T-helper 2 cell treated with Interferon-gamma antibody and Interleukin-4, amounts not matched to agents 5 μg/mL and 100 μg/mL, for 36 hours (primary cell): Measurements from ENCODE around the gene PATJ.
A peak's percentile ranks its signal among the peaks of the same experiment; 100 is the strongest.
"Not testable (repeated sequence)": the region's sequence is repeated elsewhere in the genome, so short reads cannot be mapped to it uniquely, and the experiment has no call there.

Experiments used
- DNase-seq: peaks from one replicate; pipeline ENCODE4 v3.0.0; 2021; ENCODE audit warnings: low spot score
- H3K27ac Mint-ChIP-seq: one replicate; pipeline ENCODE4 v1.8.0; 2021; ENCODE audit warnings: mild to moderate bottlenecking, mixed read lengths
- H3K27me3 Mint-ChIP-seq: one replicate; pipeline ENCODE4 v1.8.0; 2021; ENCODE audit warnings: low read depth, mixed read lengths
- H3K36me3 Mint-ChIP-seq: one replicate; pipeline ENCODE4 v1.8.0; 2021; ENCODE audit warnings: low read depth, mixed read lengths
- H3K4me1 Mint-ChIP-seq: one replicate; pipeline ENCODE4 v1.8.0; 2021; ENCODE audit warnings: low read depth, mixed read lengths
- H3K4me3 Mint-ChIP-seq: one replicate; pipeline ENCODE4 v1.8.0; 2022; ENCODE audit warnings: mild to moderate bottlenecking, moderate library complexity, mixed read lengths
- H3K9me3 Mint-ChIP-seq: one replicate; pipeline ENCODE4 v1.8.0; 2021; ENCODE audit warnings: mixed read lengths

PATJ gene

GRCh38 chr1:61741711-61742619 lies at the start of gene PATJ:
TSS of gene PATJ (plus strand) at chr1:61742480. CDS start at chr1:61762893, 20,413 bp downstream.
- Mint-ChIP-seq H3K36me3 (no peaks in the 10 kb centered on the region), H3K27me3 (peaks cover 3% of the 10 kb centered on the region), H3K27ac (peak within 1 kb of the TSS; percentile 69), H3K9me3 (no peaks in the 10 kb centered on the region), H3K4me3 (peak within 1 kb of the TSS; percentile 90), H3K4me1 (peaks cover 21% of the 10 kb centered on the region)
- peak; percentile 36 for DNase-seq

- Mint-ChIP-seq H3K4me3 (no peak overlapping the region), H3K4me1 (no peaks in the 10 kb centered on the region), H3K27me3 (no peaks in the 10 kb centered on the region), H3K36me3 (peaks cover 44% of the 10 kb centered on the region), H3K9me3 (no peaks in the 10 kb centered on the region), H3K27ac (no peak overlapping the region)
- DNase-seq = no peak
Measured at GRCh38 chr1:61699911-61700851, 42.1 kb upstream of the PATJ start.

GRCh38 chr1:61708953-61709907 lies 33.0 kb upstream of the PATJ start:
- DNase-seq = no peak
- Mint-ChIP-seq H3K27me3 (no peaks in the 10 kb centered on the region), H3K36me3 (peaks cover 35% of the 10 kb centered on the region), H3K9me3 (no peaks in the 10 kb centered on the region), H3K4me1 (peaks cover 1% of the 10 kb centered on the region), H3K4me3 (no peak overlapping the region), H3K27ac (no peak overlapping the region)

- Mint-ChIP-seq H3K9me3 (no peaks in the 10 kb centered on the region), H3K27ac (no peak overlapping the region), H3K36me3 (peaks cover 32% of the 10 kb centered on the region), H3K4me1 (peaks cover 1% of the 10 kb centered on the region), H3K27me3 (no peaks in the 10 kb centered on the region), H3K4me3 (no peak overlapping the region)
- no peak for DNase-seq
Measured at GRCh38 chr1:61709908-61710289, 32.4 kb upstream of the PATJ start.

- H3K4me3 Mint-ChIP-seq, H3K4me1 Mint-ChIP-seq, H3K9me3 Mint-ChIP-seq, H3K27ac Mint-ChIP-seq, H3K27me3 Mint-ChIP-seq, DNase-seq: not testable (repeated sequence)
- peaks cover 29% of the 10 kb centered on the region for H3K36me3 Mint-ChIP-seq
Measured at GRCh38 chr1:61711257-61711656, 31.0 kb upstream of the PATJ start.

- Mint-ChIP-seq H3K4me3 (no peak overlapping the region), H3K4me1 (peaks cover 1% of the 10 kb centered on the region), H3K27me3 (no peaks in the 10 kb centered on the region), H3K27ac (no peak overlapping the region), H3K9me3 (no peaks in the 10 kb centered on the region), H3K36me3 (peaks cover 30% of the 10 kb centered on the region)
- no peak for DNase-seq
Measured at GRCh38 chr1:61711969-61712368, 30.3 kb upstream of the PATJ start.

GRCh38 chr1:61718996-61719663 lies 23.1 kb upstream of the PATJ start:
- H3K9me3 Mint-ChIP-seq, H3K27ac Mint-ChIP-seq, DNase-seq, H3K4me1 Mint-ChIP-seq, H3K27me3 Mint-ChIP-seq, H3K4me3 Mint-ChIP-seq: not testable (repeated sequence)
- peaks cover 18% of the 10 kb centered on the region for H3K36me3 Mint-ChIP-seq

- no peak for DNase-seq
- Mint-ChIP-seq H3K9me3 (no peaks in the 10 kb centered on the region), H3K27me3 (no peaks in the 10 kb centered on the region), H3K4me1 (peaks cover 17% of the 10 kb centered on the region), H3K27ac (peak overlapping the region; percentile 98), H3K4me3 (peak overlapping the region; percentile 96), H3K36me3 (peaks cover 15% of the 10 kb centered on the region)
Measured at GRCh38 chr1:61724506-61724812, 17.8 kb upstream of the PATJ start.

GRCh38 chr1:61724813-61725694 lies 17.2 kb upstream of the PATJ start, which contains the start of gene TM2D1:
TSS of gene TM2D1 (minus strand) at chr1:61725141. CDS start at chr1:61725120, 21 bp downstream.
- Mint-ChIP-seq H3K4me1 (peaks cover 17% of the 10 kb centered on the region), H3K36me3 (peaks cover 13% of the 10 kb centered on the region), H3K9me3 (no peaks in the 10 kb centered on the region), H3K27ac (peak within 1 kb of the TSS; percentile 98), H3K27me3 (no peaks in the 10 kb centered on the region), H3K4me3 (peak within 1 kb of the TSS; percentile 96)
- peak; percentile 89 for DNase-seq

GRCh38 chr1:61727544-61727943 lies 14.7 kb upstream of the PATJ start:
- Mint-ChIP-seq H3K9me3 (no peaks in the 10 kb centered on the region), H3K4me1 (peaks cover 17% of the 10 kb centered on the region), H3K27ac (no peak overlapping the region), H3K4me3 (no peak overlapping the region), H3K27me3 (peaks cover 3% of the 10 kb centered on the region), H3K36me3 (peaks cover 7% of the 10 kb centered on the region)
- no peak for DNase-seq

- not testable (repeated sequence) for H3K27me3 Mint-ChIP-seq, DNase-seq, H3K4me3 Mint-ChIP-seq, H3K27ac Mint-ChIP-seq, H3K9me3 Mint-ChIP-seq, H3K36me3 Mint-ChIP-seq, H3K4me1 Mint-ChIP-seq
Measured at GRCh38 chr1:61730679-61731078, 11.6 kb upstream of the PATJ start.

- peaks cover 3% of the 10 kb centered on the region for H3K27me3 Mint-ChIP-seq
- no peaks in the 10 kb centered on the region for H3K9me3 Mint-ChIP-seq
- peaks cover 2% of the 10 kb centered on the region for H3K4me1 Mint-ChIP-seq
- H3K36me3 Mint-ChIP-seq = no peaks in the 10 kb centered on the region
- no peak for DNase-seq
- H3K4me3 Mint-ChIP-seq = no peak overlapping the region
- H3K27ac Mint-ChIP-seq = no peak overlapping the region
Measured at GRCh38 chr1:61732726-61733125, 9.6 kb upstream of the PATJ start.
